ENCODE measurements around the gene SLC47A2.
"Not testable (repeated sequence)": the region's sequence is repeated elsewhere in the genome, so short reads cannot be mapped to it uniquely, and the experiment has no call there.

SLC47A2 gene

GRCh38 chr17:19708431-19709175 is 7.8 kb downstream of the SLC47A2 start:
- in situ Hi-C loops (cut with HindIII; ENCODE audit: low sequenced_read_pairs) = no loop called here

GRCh38 chr17:19707728-19708221 is 8.6 kb downstream of the SLC47A2 start:
- in situ Hi-C loops (cut with HindIII; ENCODE audit: low sequenced_read_pairs) = no loop called here

- in situ Hi-C loops (cut with HindIII; ENCODE audit: low sequenced_read_pairs) = no loop called here
Observed at GRCh38 chr17:19706791-19707727, 9.3 kb downstream of the SLC47A2 start.

- in situ Hi-C loops (cut with HindIII; ENCODE audit: low sequenced_read_pairs) = no loop called here
Observed at GRCh38 chr17:19705771-19706770, 10.3 kb downstream of the SLC47A2 start.

GRCh38 chr17:19705201-19705600 is 11.2 kb downstream of the SLC47A2 start:
- in situ Hi-C loops (cut with HindIII; ENCODE audit: low sequenced_read_pairs) = no loop called here

- in situ Hi-C loops (cut with HindIII; ENCODE audit: low sequenced_read_pairs) = no loop called here
Observed at GRCh38 chr17:19703828-19704613, 12.4 kb downstream of the SLC47A2 start.

GRCh38 chr17:19703106-19703827 is 13.1 kb downstream of the SLC47A2 start:
- in situ Hi-C loops (cut with HindIII; ENCODE audit: low sequenced_read_pairs) = no loop called here

- in situ Hi-C loops (cut with HindIII; ENCODE audit: low sequenced_read_pairs) = no loop called here
Observed at GRCh38 chr17:19702217-19702641, 14.2 kb downstream of the SLC47A2 start.

- in situ Hi-C loops (cut with HindIII; ENCODE audit: low sequenced_read_pairs) = no loop called here
Observed at GRCh38 chr17:19686400-19687090, 29.8 kb downstream of the SLC47A2 start.

- in situ Hi-C loops (cut with HindIII; ENCODE audit: low sequenced_read_pairs) = not testable (repeated sequence)
Observed at GRCh38 chr17:19684909-19685580, 31.3 kb downstream of the SLC47A2 start.

GRCh38 chr17:19683117-19683516 is 33.3 kb downstream of the SLC47A2 start:
- in situ Hi-C loops (cut with HindIII; ENCODE audit: low sequenced_read_pairs) = no loop called here

- in situ Hi-C loops (cut with HindIII; ENCODE audit: low sequenced_read_pairs) = no loop called here
Observed at GRCh38 chr17:19678581-19679453, 37.6 kb downstream of the SLC47A2 start.

- in situ Hi-C loops (cut with HindIII; ENCODE audit: low sequenced_read_pairs) = no loop called here
Observed at GRCh38 chr17:19677736-19678379, 38.5 kb downstream of the SLC47A2 start.

- in situ Hi-C loops (cut with HindIII; ENCODE audit: low sequenced_read_pairs) = no loop called here
Observed at GRCh38 chr17:19676896-19677295, 39.5 kb downstream of the SLC47A2 start.

- in situ Hi-C loops (cut with HindIII; ENCODE audit: low sequenced_read_pairs) = no loop called here
Observed at GRCh38 chr17:19673623-19674022, 42.8 kb downstream of the SLC47A2 start.

GRCh38 chr17:19672009-19672750 is 44.2 kb downstream of the SLC47A2 start:
- in situ Hi-C loops (cut with HindIII; ENCODE audit: low sequenced_read_pairs) = no loop called here

All from DLD1 (cell line).